ES-I3 (cell line): ENCODE results near the gene PLCD1.

Experiments
- H3K36me3 ChIP-seq: 2 replicates; pipeline ENCODE4 v1.6.1; 2013; ENCODE audit warnings: mild to moderate bottlenecking, low read length, control low read depth, moderate library complexity; ENCODE audit not compliant: insufficient read depth
- H3K4me1 ChIP-seq: 2 replicates; pipeline ENCODE4 v1.6.1; 2013; ENCODE audit warnings: mild to moderate bottlenecking, control low read depth, low read length; ENCODE audit not compliant: insufficient read depth
- H3K9ac ChIP-seq: 2 replicates; pipeline ENCODE4 v1.6.1; 2013; ENCODE audit warnings: low read depth, mild to moderate bottlenecking, low read length, moderate library complexity
- H3K9me3 ChIP-seq: 2 replicates; pipeline ENCODE4 v1.6.1; 2013; ENCODE audit warnings: mild to moderate bottlenecking, low read length, moderate library complexity; ENCODE audit not compliant: control insufficient read depth, insufficient read depth

Gene PLCD1

DNA sequence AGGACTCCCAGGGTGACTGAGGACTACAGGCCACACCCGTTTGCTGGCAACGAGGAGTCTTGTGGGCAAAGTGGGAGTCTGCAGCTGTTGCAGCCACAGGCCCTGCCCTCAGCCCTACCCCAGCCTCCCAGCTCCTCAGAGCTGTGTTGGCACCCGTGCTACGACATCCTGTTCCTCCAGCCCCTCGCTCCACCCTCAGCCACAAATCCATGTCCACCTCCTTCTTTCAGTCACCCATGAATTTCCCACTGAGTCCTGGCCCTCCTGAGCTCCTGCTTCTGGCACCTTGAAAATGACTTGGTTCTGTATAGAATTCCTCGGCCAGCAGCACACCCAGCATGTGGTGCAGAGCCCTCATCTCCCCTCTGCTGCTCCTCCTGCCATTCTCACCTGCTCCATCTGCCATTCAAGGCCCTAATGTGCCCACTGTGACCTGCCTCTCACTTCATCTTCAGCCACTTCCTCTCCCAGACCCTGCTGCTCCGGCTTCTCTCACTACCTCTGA is 59.8 kb downstream of the PLCD1 start:
- Histone ChIP-seq H3K4me1 (no peaks in the 10 kb centered on the region), H3K9ac (no peak overlapping the region), H3K9me3 (no peaks in the 10 kb centered on the region), H3K36me3 (peaks cover 7% of the 10 kb centered on the region; the same call in 1 of the 2 replicates)

- no peak overlapping the region for H3K9ac ChIP-seq
- no peaks in the 10 kb centered on the region for H3K9me3 ChIP-seq
- H3K36me3 ChIP-seq = peaks cover 7% of the 10 kb centered on the region; the same call in 1 of the 2 replicates
- peaks cover 4% of the 10 kb centered on the region; the same call in 1 of the 2 replicates for H3K4me1 ChIP-seq
Measured at GRCh38 chr3:37968813-37969595, 60.4 kb downstream of the PLCD1 start.

GRCh38 chr3:37968199-37968598 is 61.2 kb downstream of the PLCD1 start:
- Histone ChIP-seq H3K36me3 (peaks cover 7% of the 10 kb centered on the region; the same call in 1 of the 2 replicates), H3K9ac (no peak overlapping the region), H3K4me1 (peaks cover 6% of the 10 kb centered on the region; the same call in 1 of the 2 replicates), H3K9me3 (no peaks in the 10 kb centered on the region)

DNA sequence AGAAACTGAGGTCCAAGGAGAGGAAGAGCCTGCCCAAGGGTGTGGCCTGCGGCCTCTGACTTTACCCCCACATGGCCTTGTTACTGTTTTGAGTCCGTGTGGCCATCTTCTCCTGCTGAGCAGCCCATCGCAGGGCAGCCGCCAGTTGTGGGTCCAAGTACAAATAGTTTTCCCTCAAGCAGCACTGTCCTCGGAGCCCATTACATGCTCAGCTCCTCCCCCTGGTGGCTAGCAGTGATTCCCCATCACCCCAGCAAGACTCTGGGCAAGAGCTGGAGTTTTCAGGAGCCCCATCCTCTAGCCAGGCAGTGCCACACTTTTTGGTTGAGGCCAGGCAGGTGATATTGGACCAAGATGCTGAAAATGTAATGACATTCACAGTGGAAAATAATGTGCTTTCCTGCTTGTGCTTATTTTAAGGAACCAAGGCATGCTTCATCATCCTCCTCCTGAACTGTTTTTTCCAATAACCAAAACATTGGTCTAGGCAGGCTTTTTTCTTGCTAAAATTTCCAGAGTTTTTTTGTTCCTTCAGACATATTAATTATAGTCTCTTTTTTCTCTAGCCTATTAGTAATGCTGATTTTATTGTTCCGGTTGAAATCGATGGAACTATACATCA is 62.1 kb downstream of the PLCD1 start:
- peaks cover 7% of the 10 kb centered on the region; the same call in 1 of the 2 replicates for H3K36me3 ChIP-seq
- no peak overlapping the region for H3K9ac ChIP-seq
- peaks cover 14% of the 10 kb centered on the region; the same call in 1 of the 2 replicates for H3K4me1 ChIP-seq
- no peaks in the 10 kb centered on the region for H3K9me3 ChIP-seq

DNA sequence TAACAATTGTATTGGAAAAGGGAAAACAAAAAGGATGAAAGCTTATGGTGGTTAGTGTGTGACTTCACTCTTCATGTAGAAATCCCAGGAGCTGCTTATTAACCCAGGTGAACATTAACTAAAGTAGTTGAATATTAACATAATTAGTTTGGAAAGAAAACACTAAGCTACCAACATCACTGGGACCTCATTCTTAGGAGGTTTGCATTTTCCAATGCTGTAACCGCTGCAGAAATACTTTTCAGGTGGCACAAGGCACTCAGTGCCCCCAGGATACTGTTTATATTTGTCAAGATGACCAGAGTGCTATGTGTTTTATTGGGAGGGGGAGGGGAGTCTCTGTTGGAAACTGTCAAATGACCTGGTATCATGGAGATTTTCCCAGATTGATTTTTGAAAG is 64.7 kb downstream of the PLCD1 start:
- Histone ChIP-seq H3K9me3 (no peaks in the 10 kb centered on the region), H3K4me1 (peaks cover 24% of the 10 kb centered on the region; the same call in 1 of the 2 replicates), H3K9ac (no peak overlapping the region), H3K36me3 (peaks cover 7% of the 10 kb centered on the region; the same call in 1 of the 2 replicates)

- H3K9me3 ChIP-seq = no peaks in the 10 kb centered on the region
- peaks cover 24% of the 10 kb centered on the region; the same call in 1 of the 2 replicates for H3K4me1 ChIP-seq
- H3K9ac ChIP-seq = no peak overlapping the region
- peaks cover 7% of the 10 kb centered on the region; the same call in 1 of the 2 replicates for H3K36me3 ChIP-seq
Measured at GRCh38 chr3:37964146-37964545, 65.3 kb downstream of the PLCD1 start.

GRCh38 chr3:37963635-37964034 is 65.8 kb downstream of the PLCD1 start:
- Histone ChIP-seq H3K4me1 (peaks cover 24% of the 10 kb centered on the region; the same call in 1 of the 2 replicates), H3K36me3 (peaks cover 7% of the 10 kb centered on the region; the same call in 1 of the 2 replicates), H3K9me3 (no peaks in the 10 kb centered on the region), H3K9ac (no peak overlapping the region)

DNA sequence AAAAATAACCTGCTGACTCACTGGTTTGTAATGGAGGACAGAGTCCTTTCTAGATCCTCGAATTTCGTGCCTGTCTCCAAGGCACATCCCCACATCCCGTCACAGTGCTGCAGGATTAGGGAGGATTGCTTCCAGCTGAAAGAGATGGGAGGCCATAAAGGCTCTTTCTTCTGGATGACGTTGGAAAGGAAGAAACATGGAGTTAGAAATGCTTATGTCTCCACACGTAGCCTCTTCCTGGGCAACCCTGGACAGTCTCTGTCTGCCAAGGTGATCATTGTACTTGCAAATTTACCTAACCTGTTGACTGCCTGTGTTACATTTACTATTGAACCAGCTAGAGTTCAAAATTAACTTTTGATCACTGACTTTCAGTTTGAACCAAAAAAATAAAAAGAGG is 66.4 kb downstream of the PLCD1 start:
- no peak overlapping the region for H3K9ac ChIP-seq
- no peaks in the 10 kb centered on the region for H3K9me3 ChIP-seq
- peaks cover 7% of the 10 kb centered on the region; the same call in 1 of the 2 replicates for H3K36me3 ChIP-seq
- H3K4me1 ChIP-seq = peaks cover 24% of the 10 kb centered on the region; the same call in 1 of the 2 replicates

- H3K9me3 ChIP-seq = no peaks in the 10 kb centered on the region
- H3K4me1 ChIP-seq = peaks cover 25% of the 10 kb centered on the region; the same call in 1 of the 2 replicates
- H3K9ac ChIP-seq = no peak overlapping the region
- peaks cover 7% of the 10 kb centered on the region; the same call in 1 of the 2 replicates for H3K36me3 ChIP-seq
Measured at GRCh38 chr3:37961622-37962431, 67.6 kb downstream of the PLCD1 start.

GRCh38 chr3:37957539-37957936 is 71.9 kb downstream of the PLCD1 start:
- H3K36me3 ChIP-seq = no peaks in the 10 kb centered on the region; the same call in 1 of the 2 replicates
- H3K4me1 ChIP-seq = peaks cover 20% of the 10 kb centered on the region
- H3K9me3 ChIP-seq = no peaks in the 10 kb centered on the region
- no peak overlapping the region for H3K9ac ChIP-seq
